K562 (cell line): ENCODE data around the gene GJA8. TPM values are rescaled to one million over a fixed set of nuclear protein-coding genes. Genes with fewer than 3 reads are reported as not detected.

Experiments used
- ATF4 ChIP-seq: fragments of 450-650 bp; formaldehyde crosslinking; IDR thresholded peaks from 2 replicates; pipeline ENCODE4 v1.4.0; 2022; ENCODE audit warnings: mild to moderate bottlenecking, moderate library complexity
- BRD9 ChIP-seq: fragments of 450-650 bp; IDR thresholded peaks from 2 replicates; pipeline ENCODE4 v1.6.1; 2018; ENCODE audit warnings: low read depth; ENCODE audit not compliant: partially characterized antibody
- DEAF1 ChIP-seq: fragments of 450-650 bp; formaldehyde crosslinking; IDR thresholded peaks from 2 replicates; pipeline ENCODE4 v1.4.0; 2020; ENCODE audit warnings: mild to moderate bottlenecking, moderate library complexity
- DMBX1 ChIP-seq: fragments of 250-450 bp; sonication (Bioruptor Pico); IDR thresholded peaks from 2 replicates; pipeline ENCODE4 v1.8.0; 2022; ENCODE audit warnings: inconsistent platforms, mild to moderate bottlenecking, moderate library complexity, borderline replicate concordance
- EHMT2 ChIP-seq: fragments of 450-650 bp; IDR thresholded peaks from 2 replicates; pipeline ENCODE4 v1.6.1; 2018; ENCODE audit warnings: antibody characterized with exemption
- ESRRA ChIP-seq: fragments of 450-650 bp; IDR thresholded peaks from 2 replicates; pipeline ENCODE4 v1.6.1; 2014; ENCODE audit warnings: low read depth, mild to moderate bottlenecking, moderate library complexity, borderline replicate concordance
- GATAD2A ChIP-seq: fragments of 450-650 bp; IDR thresholded peaks from 2 replicates; pipeline ENCODE4 v1.6.1; 2017
- HLTF ChIP-seq: fragments of 450-650 bp; IDR thresholded peaks from 2 replicates; pipeline ENCODE4 v1.6.1; 2016
- HNRNPUL1 ChIP-seq: fragments of 200-400 bp; formaldehyde crosslinking; IDR thresholded peaks from 2 replicates; pipeline ENCODE4 v1.6.1; 2017; ENCODE audit warnings: low read length
- MNT ChIP-seq, 2 experiments: fragments of 450-650 bp; conservative IDR thresholded peaks; 2 replicates each; pipeline ENCODE4 v1.6.1; 2017; ENCODE audit warnings: mild to moderate bottlenecking in 2 of 2, moderate library complexity in 2 of 2
- NR3C1 ChIP-seq: sonication (generic); formaldehyde crosslinking; IDR thresholded peaks from 2 replicates; pipeline ENCODE4 v1.8.1; 2022; ENCODE audit warnings: missing genetic modification reagents
- PREB ChIP-seq: sonication (generic); formaldehyde crosslinking; IDR thresholded peaks from 2 replicates; pipeline ENCODE4 v1.8.1; 2023; ENCODE audit warnings: mild to moderate bottlenecking, missing genetic modification reagents
- STAT5A ChIP-seq: IDR thresholded peaks from 2 replicates; pipeline ENCODE4 v1.6.1; 2012; ENCODE audit warnings: low read length, inconsistent platforms, borderline replicate concordance
- TARDBP ChIP-seq: fragments of 450-650 bp; IDR thresholded peaks from 2 replicates; pipeline ENCODE4 v1.6.1; 2016
- TCF15 ChIP-seq: fragments of 250-450 bp; sonication (Bioruptor Pico); IDR thresholded peaks from 2 replicates; pipeline ENCODE4 v1.8.0; 2022; ENCODE audit warnings: moderate library complexity, mild to moderate bottlenecking, inconsistent platforms
- TCF7L2 ChIP-seq: fragments of 150-350 bp; IDR thresholded peaks from 2 replicates; pipeline ENCODE4 v1.6.1; 2016; ENCODE audit warnings: low read depth, mild to moderate bottlenecking, low read length, moderate library complexity
- ZBTB1 ChIP-seq: sonication (generic); formaldehyde crosslinking; IDR thresholded peaks from 2 replicates; pipeline ENCODE4 v1.8.1; 2023; ENCODE audit warnings: missing genetic modification reagents, low read depth, mild to moderate bottlenecking, borderline replicate concordance
- ZBTB2 ChIP-seq: fragments of 450-650 bp; IDR thresholded peaks from 2 replicates; pipeline ENCODE4 v1.6.1; 2016; ENCODE audit warnings: antibody characterized with exemption
- ZNF280A ChIP-seq: fragments of 450-650 bp; IDR thresholded peaks from 2 replicates; pipeline ENCODE4 v1.6.1; 2018; ENCODE audit warnings: mild to moderate bottlenecking, low read depth; ENCODE audit not compliant: partially characterized antibody
- polyA plus RNA-seq, 8 experiments: library from polyadenylated mRNA; depleted of rRNA in 4 of 8; stranded (reverse) in 5 of 8; unstranded in 3 of 8; fragments of >200 nt; fragmentation: Nextera tagmentation in 2 of 8; fragmentation: Illumina TruSeq in 1 of 8; extraction: Ambion mirVana in 2 of 8; extraction: Trizol in 1 of 8; gene quantifications; 2 replicates each; pipeline versions ENCODE4 v1.2.1 to v1.2.3, GENCODE V29; 2011 to 2014; ENCODE audit warnings: inconsistent platforms in 1 of 8, missing spikeins in 1 of 8
- total RNA-seq, 7 experiments: library from RNA; depleted of rRNA in 6 of 7; stranded (reverse); fragments of >200 nt in 6 of 7; fragmentation: Illumina TruSeq in 2 of 7; extraction: Trizol in 2 of 7; gene quantifications; 2 replicates each; pipeline versions ENCODE4 v1.2.1 to v1.2.3, GENCODE V29; 2011 to 2021; ENCODE audit warnings: low replicate concordance in 1 of 7

The GJA8 gene
- total and polyA plus RNA-seq, 9 of the 15 experiments (the other 6 are each of a cell fraction or from before 2014, with no cell fraction given): not detected

- TF ChIP-seq ATF4 (CRISPR knock-in tag) (no peak), HLTF (no peak), EHMT2 (no peak), STAT5A (no peak), MNT (conservative IDR thresholded peaks at IDR 0.05) (no peak), ESRRA (0 out of 2 replicates have a peak, but pooled peaks have one; percentile 20), ZBTB1 (CRISPR knock-in tag) (no peak), HNRNPUL1 (no peak), GATAD2A (no peak), TARDBP (no peak), ZNF280A (no peak), TCF15 (CRISPR knock-in tag) (no peak), PREB (CRISPR knock-in tag) (0 out of 2 replicates have a peak, but pooled peaks have one; percentile 53), BRD9 (no peak), DEAF1 (CRISPR knock-in tag) (peak; percentile 68), DMBX1 (no peak), TCF7L2 (no peak), NR3C1 (CRISPR knock-in tag) (no peak), ZBTB2 (no peak)
Observed at GRCh38 chr1:147890177-147890790, 12.3 kb upstream of the GJA8 start (continued).
